Measurements from ENCODE around the gene ALK. TPM values are rescaled to one million over a fixed set of nuclear protein-coding genes. Genes with fewer than 3 reads are reported as not detected.

ALK gene
- total and polyA plus RNA-seq, 10 of the 15 experiments (the other 5 are each of a cell fraction or from before 2014, with no cell fraction given): 0.11 TPM; not detected in 9

DNA sequence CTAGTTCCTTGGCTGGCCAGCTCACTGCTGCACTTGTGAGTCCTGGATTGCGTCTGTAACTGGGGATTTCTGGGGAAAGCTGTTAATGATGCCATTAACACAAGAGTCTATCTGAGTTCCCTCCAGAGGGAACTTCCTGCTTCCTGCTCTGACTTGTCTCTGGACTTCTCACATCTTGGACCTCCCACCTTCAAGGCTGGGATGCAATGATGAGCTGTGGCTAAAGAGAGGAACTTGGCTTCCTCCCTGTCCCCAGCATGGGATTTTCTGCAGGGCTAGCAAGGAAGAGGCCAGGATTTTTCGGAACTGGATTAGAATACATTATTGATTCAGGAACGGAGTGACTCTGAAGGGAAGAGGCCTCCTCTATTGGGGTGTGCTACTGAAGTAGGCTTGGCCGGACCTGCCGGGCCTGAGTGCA, 650.7 kb downstream of the ALK start:
- TF ChIP-seq TCF3 (IDR thresholded peaks at IDR 0.05; ENCODE audit: borderline replicate concordance, insufficient read depth, low read depth, low read length) (no peak), RELA (IDR thresholded peaks at IDR 0.05; ENCODE audit: borderline replicate concordance, partially characterized antibody) (no peak), NR2F1 (conservative IDR thresholded peaks at IDR 0.05) (no peak), STAT3 (IDR thresholded peaks at IDR 0.05; ENCODE audit: low read depth, low read length) (no peak), CREB1 (IDR thresholded peaks at IDR 0.05; ENCODE audit: low read depth) (no peak), BHLHE40 (IDR thresholded peaks at IDR 0.05; ENCODE audit: borderline replicate concordance in 1 of 2, low read depth in 2 of 2, low read length in 1 of 2) (no peak), JUND (IDR thresholded peaks at IDR 0.05; ENCODE audit: low read depth, low read length) (no peak), RFX5 (IDR thresholded peaks at IDR 0.05; ENCODE audit: low read depth, low read length) (no peak)
- TF ChIP-seq, protein P1, sequence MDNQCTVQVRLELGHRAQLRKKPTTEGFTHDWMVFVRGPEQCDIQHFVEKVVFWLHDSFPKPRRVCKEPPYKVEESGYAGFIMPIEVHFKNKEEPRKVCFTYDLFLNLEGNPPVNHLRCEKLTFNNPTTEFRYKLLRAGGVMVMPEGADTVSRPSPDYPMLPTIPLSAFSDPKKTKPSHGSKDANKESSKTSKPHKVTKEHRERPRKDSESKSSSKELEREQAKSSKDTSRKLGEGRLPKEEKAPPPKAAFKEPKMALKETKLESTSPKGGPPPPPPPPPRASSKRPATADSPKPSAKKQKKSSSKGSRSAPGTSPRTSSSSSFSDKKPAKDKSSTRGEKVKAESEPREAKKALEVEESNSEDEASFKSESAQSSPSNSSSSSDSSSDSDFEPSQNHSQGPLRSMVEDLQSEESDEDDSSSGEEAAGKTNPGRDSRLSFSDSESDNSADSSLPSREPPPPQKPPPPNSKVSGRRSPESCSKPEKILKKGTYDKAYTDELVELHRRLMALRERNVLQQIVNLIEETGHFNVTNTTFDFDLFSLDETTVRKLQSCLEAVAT (IDR thresholded peaks at IDR 0.05): no peak
- no peak overlapping the region for H3K4me3 ChIP-seq
- no peak overlapping the region for H3K9ac ChIP-seq (ENCODE audit: control insufficient read depth, insufficient read depth, low read length)
- in situ Hi-C loops (cut with MboI) (no loop called here), intact Hi-C loops (cut with micrococcal nuclease; ENCODE audit: unreplicated experiment) (no loop called here)
- RAD21 ChIA-PET (ENCODE audit: unreplicated experiment): interaction anchor here (1.3 kb wide), 1 partner anchor 8 kb away, joined by 3 read pairs; no protein-coding TSS in a partner anchor
- H4K20me1 ChIP-seq (ENCODE audit: control insufficient read depth, insufficient read depth): no peaks in the 10 kb centered on the region
- POLR2A ChIA-PET: no interaction called here
- CTCF ChIA-PET: interaction anchor here (1.0 kb wide), 1 partner anchor 14 kb away, joined by 3 read pairs; no protein-coding TSS in a partner anchor
- H3K79me2 ChIP-seq (ENCODE audit: control insufficient read depth, insufficient read depth, low read length): no peaks in the 10 kb centered on the region
- H3K9me3 ChIP-seq (replicated peaks; ENCODE audit: control insufficient read depth, insufficient read depth, low read length): no peaks in the 10 kb centered on the region
- H3K4me2 ChIP-seq (ENCODE audit: control insufficient read depth, insufficient read depth): no peak overlapping the region
- ATAC-seq (no peak), FAIRE-seq (no peak), DNase-seq (ENCODE audit: low read depth, low spot score) (no peak)
- no peaks in the 10 kb centered on the region for H3K4me1 ChIP-seq (ENCODE audit: control insufficient read depth, insufficient read depth, low read length)
- H2AFZ ChIP-seq (ENCODE audit: control insufficient read depth, low read depth, low read length): no peak overlapping the region
- H3K36me3 ChIP-seq (ENCODE audit: control insufficient read depth in 2 of 2, insufficient read depth in 2 of 2, low read length in 1 of 2): no peaks in the 10 kb centered on the region
- peaks cover 3 to 4% of the 10 kb centered on the region in 2 experiments; a peak in 2 of 4 replicates for H3K27me3 ChIP-seq (replicated peaks in 1 of 2; ENCODE audit: control insufficient read depth in 2 of 2, insufficient read depth in 2 of 2, low read length in 1 of 2)
- SMC1A ChIA-PET (ENCODE audit: uncharacterized antibody, unreplicated experiment): no interaction called here
- no TSS peak for BruUV-seq (replicated peaks)
- no peak overlapping the region for H3K27ac ChIP-seq (ENCODE audit: control insufficient read depth, insufficient read depth)
- 41% methylated on average over 5 of the region's 5 CpGs for WGBS (ENCODE audit: insufficient coverage, insufficient replicate concordance, low lambda C conversion rate, missing lambda C conversion rate)

All from GM12878 (cell line).